ENCODE measurements around the gene SYNGAP1.
A peak's percentile ranks its signal among the peaks of the same experiment; 100 is the strongest.

SYNGAP1 gene

DNA sequence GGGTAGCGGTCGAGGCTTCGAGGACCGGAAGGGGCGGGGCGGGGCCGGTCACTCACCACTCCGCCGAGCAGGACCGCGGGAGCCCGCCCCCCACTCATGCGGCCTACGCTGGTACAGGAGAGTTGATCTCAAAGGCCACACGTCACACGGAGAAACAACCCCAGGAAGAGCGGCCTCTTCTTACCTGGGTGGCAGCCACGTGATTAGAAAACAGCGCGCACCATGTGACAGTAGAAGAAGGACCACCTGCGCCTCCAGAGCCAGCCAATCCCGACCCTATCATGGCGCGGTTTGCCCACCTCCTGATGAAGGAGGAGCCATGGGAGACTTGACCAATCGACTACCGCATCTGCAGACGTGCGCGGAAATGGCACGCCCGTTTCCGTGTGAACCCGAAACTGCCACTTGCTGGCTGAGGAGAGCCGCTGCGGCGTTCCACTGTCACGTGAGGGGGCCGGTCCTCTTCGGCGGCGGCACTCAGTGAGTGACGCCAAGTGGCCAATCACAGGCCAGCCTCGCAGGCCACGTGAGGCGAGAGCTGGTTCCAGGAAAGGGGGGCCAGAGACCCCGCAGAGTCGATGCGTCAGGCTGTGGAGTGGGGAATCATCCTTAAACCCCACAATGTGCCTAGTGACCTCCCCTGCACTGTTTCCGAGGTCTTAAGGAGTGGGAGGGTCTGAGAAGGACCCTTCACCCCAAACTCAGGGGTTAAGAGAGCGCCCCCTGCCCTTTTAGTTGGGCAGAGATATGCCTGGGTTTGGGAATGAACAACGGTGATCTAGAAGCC is 1.8 kb upstream of the SYNGAP1 start, which contains the start of gene CUTA:
Gene CUTA (minus strand): TSS at position 205 of the 787 bp plus-strand sequence. CDS start 107 bp downstream, at position 98.
- H3K9me3 ChIP-seq (ENCODE audit: control insufficient read depth, low read length): no peaks in the 10 kb centered on the region
- peak within 1 kb of the TSS; percentile 80 for H3K9ac ChIP-seq (ENCODE audit: low read length)
- no peaks in the 10 kb centered on the region for H3K36me3 ChIP-seq (ENCODE audit: control insufficient read depth, insufficient read depth, low read length)
- peaks cover 4% of the 10 kb centered on the region for H3K27me3 ChIP-seq (ENCODE audit: control insufficient read depth, insufficient read depth, low read length)
- peaks cover 28% of the 10 kb centered on the region for H3K4me1 ChIP-seq (ENCODE audit: control insufficient read depth, insufficient read depth, low read length)
- H3K4me3 ChIP-seq (ENCODE audit: low read length): peak within 1 kb of the TSS; percentile 76

- H3K4me1 ChIP-seq (ENCODE audit: control insufficient read depth, insufficient read depth, low read length): peaks cover 28% of the 10 kb centered on the region
- H3K9me3 ChIP-seq (ENCODE audit: control insufficient read depth, low read length): no peaks in the 10 kb centered on the region
- H3K27me3 ChIP-seq (ENCODE audit: control insufficient read depth, insufficient read depth, low read length): peaks cover 4% of the 10 kb centered on the region
- H3K4me3 ChIP-seq (ENCODE audit: low read length): peak overlapping the region; percentile 57
- H3K36me3 ChIP-seq (ENCODE audit: control insufficient read depth, insufficient read depth, low read length): no peaks in the 10 kb centered on the region
- H3K9ac ChIP-seq (ENCODE audit: low read length): peak overlapping the region; percentile 80
Observed at GRCh38 chr6:33418690-33419291, 1.1 kb upstream of the SYNGAP1 start.

DNA sequence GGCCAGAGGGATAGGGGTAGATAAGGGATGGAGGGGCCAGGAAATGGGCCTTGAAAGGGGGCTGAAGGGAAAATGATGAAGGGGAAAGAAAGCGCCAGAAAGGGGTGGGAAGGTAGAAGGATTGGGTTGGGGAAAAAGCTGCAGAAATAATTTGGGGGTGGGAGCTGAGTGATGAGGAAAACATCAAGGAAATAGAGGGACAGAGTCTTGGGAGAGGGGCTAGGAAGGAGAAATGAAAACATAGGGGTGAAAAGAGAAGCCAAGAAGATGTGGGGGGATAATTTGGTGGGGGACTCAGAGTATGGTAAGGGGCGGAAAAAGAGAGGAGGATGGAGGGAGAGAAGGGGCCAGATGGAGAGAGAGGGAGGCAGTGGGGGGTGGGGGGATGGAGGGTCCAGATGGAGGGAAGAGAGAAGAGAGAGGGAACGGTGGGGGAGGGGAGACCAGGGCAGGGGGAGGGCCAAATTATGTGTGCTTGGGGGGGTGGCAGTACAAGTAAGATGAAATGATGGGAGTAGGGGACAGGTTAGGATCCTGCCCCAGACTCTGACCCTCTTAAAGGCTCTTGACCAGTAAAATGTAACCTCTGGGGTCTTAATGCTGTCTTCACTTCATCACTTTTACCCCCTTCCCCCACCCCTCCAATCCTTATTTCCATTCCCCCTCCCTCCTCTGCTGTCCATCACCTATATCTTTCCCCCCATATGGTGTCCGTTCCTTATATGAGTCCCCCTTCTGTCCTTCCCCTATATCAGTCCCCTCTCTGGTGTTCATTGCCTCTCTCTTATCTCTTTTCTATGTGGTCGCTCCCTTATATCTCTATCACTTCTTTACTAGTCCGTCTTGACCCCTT is 852 bp downstream of the SYNGAP1 start:
- peaks cover 34% of the 10 kb centered on the region for H3K4me1 ChIP-seq (ENCODE audit: control insufficient read depth, insufficient read depth, low read length)
- H3K4me3 ChIP-seq (ENCODE audit: low read length): no peak overlapping the region
- peaks cover 4% of the 10 kb centered on the region for H3K27me3 ChIP-seq (ENCODE audit: control insufficient read depth, insufficient read depth, low read length)
- no peak overlapping the region for H3K9ac ChIP-seq (ENCODE audit: low read length)
- no peaks in the 10 kb centered on the region for H3K9me3 ChIP-seq (ENCODE audit: control insufficient read depth, low read length)
- no peaks in the 10 kb centered on the region for H3K36me3 ChIP-seq (ENCODE audit: control insufficient read depth, insufficient read depth, low read length)

DNA sequence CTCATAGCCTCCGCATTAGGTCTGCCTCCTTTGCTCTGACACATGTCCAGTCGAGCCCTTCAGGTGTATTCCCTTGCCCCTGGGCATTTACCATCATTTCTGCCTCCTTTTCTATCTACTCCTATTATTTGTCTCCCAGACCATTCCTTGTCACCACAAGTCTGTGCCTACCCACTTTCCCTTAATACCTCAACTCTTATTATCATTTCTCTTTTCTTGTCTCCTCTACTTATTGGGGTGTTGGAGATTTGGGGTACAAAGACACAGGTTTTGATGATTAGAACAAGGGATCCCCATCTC is 1.4 kb downstream of the SYNGAP1 start:
- peaks cover 4% of the 10 kb centered on the region for H3K27me3 ChIP-seq (ENCODE audit: control insufficient read depth, insufficient read depth, low read length)
- H3K9ac ChIP-seq (ENCODE audit: low read length): no peak overlapping the region
- peaks cover 33% of the 10 kb centered on the region for H3K4me1 ChIP-seq (ENCODE audit: control insufficient read depth, insufficient read depth, low read length)
- no peaks in the 10 kb centered on the region for H3K9me3 ChIP-seq (ENCODE audit: control insufficient read depth, low read length)
- no peaks in the 10 kb centered on the region for H3K36me3 ChIP-seq (ENCODE audit: control insufficient read depth, insufficient read depth, low read length)
- H3K4me3 ChIP-seq (ENCODE audit: low read length): no peak overlapping the region

DNA sequence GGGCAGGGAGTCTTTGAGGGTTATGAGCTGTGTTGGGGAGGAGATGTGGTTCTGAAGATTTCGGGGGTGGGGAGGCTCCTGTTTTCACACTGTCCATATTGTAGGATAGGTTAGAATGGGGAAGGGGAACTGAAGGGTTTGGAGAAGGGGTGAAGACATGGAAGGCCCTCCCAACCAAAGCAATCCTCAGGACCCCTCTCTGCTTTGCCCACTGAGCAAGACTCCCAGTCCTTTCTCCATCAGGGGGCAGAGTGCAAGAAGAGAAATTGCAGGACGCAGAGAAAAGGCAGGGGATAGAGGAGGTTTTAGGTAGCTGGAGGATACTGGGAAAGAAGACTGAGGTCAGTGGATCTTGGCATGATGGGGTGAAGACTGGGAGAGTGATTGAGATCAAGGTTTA is 3.9 kb downstream of the SYNGAP1 start:
- peaks cover 4% of the 10 kb centered on the region for H3K27me3 ChIP-seq (ENCODE audit: control insufficient read depth, insufficient read depth, low read length)
- H3K4me3 ChIP-seq (ENCODE audit: low read length): no peak overlapping the region
- H3K9me3 ChIP-seq (ENCODE audit: control insufficient read depth, low read length): no peaks in the 10 kb centered on the region
- H3K36me3 ChIP-seq (ENCODE audit: control insufficient read depth, insufficient read depth, low read length): no peaks in the 10 kb centered on the region
- no peak overlapping the region for H3K9ac ChIP-seq (ENCODE audit: low read length)
- H3K4me1 ChIP-seq (ENCODE audit: control insufficient read depth, insufficient read depth, low read length): peaks cover 29% of the 10 kb centered on the region

DNA sequence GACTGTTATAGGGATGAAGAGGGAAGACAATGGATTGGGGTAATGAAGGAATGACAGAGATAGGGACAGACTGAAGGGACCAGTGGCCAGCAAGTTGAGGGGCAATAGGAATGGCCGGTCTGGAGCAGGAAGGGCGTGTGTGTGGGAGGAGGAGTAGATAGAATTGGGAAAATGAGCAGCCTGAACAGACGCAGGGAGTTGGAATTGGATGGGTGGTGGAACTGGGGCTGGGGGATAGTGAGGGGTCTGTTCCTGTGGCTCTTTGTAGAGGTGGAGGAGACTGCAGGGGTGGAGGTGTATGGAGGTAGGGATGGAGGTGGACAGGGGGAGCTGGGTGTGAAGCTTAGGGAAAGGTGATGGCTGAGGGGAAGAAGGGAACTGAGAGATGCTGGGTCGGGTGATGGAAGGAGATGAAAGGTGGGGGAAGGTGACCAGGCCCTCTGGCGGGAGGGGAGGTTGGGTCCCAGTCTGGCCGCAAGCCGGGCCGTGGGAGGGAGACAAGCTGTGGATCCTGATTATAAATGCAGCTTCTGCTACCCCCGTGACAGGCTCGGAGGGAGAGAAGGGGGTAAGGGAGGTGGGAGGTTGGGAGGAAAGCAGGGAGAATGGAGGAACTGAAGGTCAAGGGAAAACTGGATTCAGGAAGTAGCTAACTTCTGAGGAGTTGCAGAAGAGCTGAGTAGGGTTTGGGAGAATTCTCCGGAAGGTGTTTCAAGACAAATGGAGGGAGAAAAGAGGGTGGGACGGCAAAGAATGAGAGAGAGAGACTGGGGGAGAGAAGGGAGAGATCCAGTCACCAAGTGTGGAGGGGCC is 5.2 kb downstream of the SYNGAP1 start:
- Histone ChIP-seq H3K36me3 (ENCODE audit: control insufficient read depth, insufficient read depth, low read length) (no peaks in the 10 kb centered on the region), H3K27me3 (ENCODE audit: control insufficient read depth, insufficient read depth, low read length) (peaks cover 4% of the 10 kb centered on the region), H3K9ac (ENCODE audit: low read length) (peak overlapping the region; percentile 80), H3K4me1 (ENCODE audit: control insufficient read depth, insufficient read depth, low read length) (peaks cover 27% of the 10 kb centered on the region), H3K4me3 (ENCODE audit: low read length) (peak overlapping the region; percentile 61), H3K9me3 (ENCODE audit: control insufficient read depth, low read length) (no peaks in the 10 kb centered on the region)

GRCh38 chr6:33425668-33426577 is 6.1 kb downstream of the SYNGAP1 start:
- peak overlapping the region; percentile 80 for H3K9ac ChIP-seq (ENCODE audit: low read length)
- H3K9me3 ChIP-seq (ENCODE audit: control insufficient read depth, low read length): no peaks in the 10 kb centered on the region
- H3K4me3 ChIP-seq (ENCODE audit: low read length): peak overlapping the region; percentile 61
- peaks cover 4% of the 10 kb centered on the region for H3K27me3 ChIP-seq (ENCODE audit: control insufficient read depth, insufficient read depth, low read length)
- no peaks in the 10 kb centered on the region for H3K36me3 ChIP-seq (ENCODE audit: control insufficient read depth, insufficient read depth, low read length)
- H3K4me1 ChIP-seq (ENCODE audit: control insufficient read depth, insufficient read depth, low read length): peaks cover 27% of the 10 kb centered on the region

DNA sequence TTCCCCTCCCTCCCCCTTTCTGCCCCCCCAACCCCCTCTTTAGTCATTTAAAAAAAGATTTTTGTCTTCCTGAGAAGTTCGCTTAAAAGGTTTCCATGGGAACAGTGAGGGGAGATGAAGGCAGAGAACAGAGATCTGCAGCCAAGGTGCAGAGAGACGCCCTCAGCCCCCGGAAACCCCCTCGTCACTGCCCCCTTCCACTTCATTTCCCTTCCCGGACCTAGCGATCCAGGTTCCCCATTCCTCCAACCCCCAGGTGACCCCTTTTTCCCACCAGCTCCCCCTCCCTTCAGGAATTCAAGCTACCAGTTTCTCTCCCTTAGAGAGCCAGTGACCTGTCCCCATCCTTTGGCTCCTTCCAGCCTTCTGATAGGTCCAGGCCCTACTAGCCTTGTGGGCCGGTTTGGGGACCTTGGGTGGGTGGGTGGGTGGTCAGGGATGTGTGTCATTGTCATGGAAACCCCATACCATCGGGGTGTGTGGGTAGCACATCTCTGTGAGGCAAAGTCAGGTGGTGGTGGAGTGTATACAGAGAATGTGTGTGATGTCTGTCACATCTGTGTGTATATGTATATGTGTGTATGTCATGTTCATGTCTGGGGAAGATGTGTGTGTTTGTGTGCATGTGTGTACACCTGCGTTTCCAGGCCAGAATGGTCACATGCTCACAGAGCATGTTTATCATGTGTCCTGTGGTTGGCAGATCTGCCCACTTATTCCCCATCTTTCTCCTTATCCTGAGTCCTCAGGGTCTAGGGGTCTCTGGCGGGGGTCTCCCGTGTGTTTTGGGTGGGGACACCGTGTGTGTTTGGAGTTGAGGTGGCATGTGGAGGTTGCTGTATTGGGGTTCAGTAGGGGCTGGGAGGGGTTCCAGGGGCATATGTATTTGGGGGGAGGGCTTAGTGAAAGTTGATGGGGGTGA is 7.0 kb downstream of the SYNGAP1 start:
- Histone ChIP-seq H3K9me3 (ENCODE audit: control insufficient read depth, low read length) (no peaks in the 10 kb centered on the region), H3K27me3 (ENCODE audit: control insufficient read depth, insufficient read depth, low read length) (peaks cover 4% of the 10 kb centered on the region), H3K4me1 (ENCODE audit: control insufficient read depth, insufficient read depth, low read length) (peaks cover 27% of the 10 kb centered on the region), H3K4me3 (ENCODE audit: low read length) (no peak overlapping the region), H3K9ac (ENCODE audit: low read length) (peak overlapping the region; percentile 48), H3K36me3 (ENCODE audit: control insufficient read depth, insufficient read depth, low read length) (no peaks in the 10 kb centered on the region)

DNA sequence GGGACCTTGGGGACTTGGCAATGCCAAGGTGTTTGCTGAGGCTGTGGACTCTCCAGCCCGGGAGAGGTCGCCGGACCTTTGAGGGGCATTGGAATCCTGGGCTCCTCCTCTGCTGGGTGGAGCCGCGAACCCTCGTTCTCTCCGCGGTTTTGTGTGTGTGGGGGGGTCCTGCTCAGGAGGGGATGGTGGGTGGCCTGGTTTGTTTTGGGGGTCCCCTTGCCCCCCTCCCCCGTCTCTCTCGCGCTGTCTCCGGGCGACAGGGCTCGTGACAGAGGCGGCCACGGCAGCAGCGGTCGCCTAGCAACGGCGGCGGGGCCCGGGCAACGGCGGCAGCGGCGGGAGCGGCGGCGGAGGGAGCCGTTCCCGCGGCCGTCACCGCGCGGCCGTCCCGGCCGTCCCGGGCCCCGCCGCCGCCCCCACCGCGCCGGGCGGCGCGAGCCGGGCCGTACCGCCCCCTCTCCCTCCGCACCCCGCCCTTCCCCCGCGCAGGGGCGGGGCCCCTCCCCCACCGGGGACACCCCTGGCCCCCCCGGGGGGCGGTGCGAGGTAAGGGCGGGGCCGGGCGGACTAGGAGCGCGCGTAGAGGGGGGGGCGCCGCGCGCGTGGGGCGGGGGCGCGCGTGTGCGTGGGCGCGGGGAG is 7.8 kb downstream of the SYNGAP1 start:
- Histone ChIP-seq H3K9ac (ENCODE audit: low read length) (peak overlapping the region; percentile 48), H3K9me3 (ENCODE audit: control insufficient read depth, low read length) (no peaks in the 10 kb centered on the region), H3K4me1 (ENCODE audit: control insufficient read depth, insufficient read depth, low read length) (peaks cover 27% of the 10 kb centered on the region), H3K4me3 (ENCODE audit: low read length) (no peak overlapping the region), H3K36me3 (ENCODE audit: control insufficient read depth, insufficient read depth, low read length) (no peaks in the 10 kb centered on the region), H3K27me3 (ENCODE audit: control insufficient read depth, insufficient read depth, low read length) (no peaks in the 10 kb centered on the region)
